Esophagus squamous epithelium (tissue), 4 donors: ENCODE measurements around the gene TMEM131L.

Experiments used
- CTCF ChIP-seq, 6 experiments: fragments of 450-650 bp in 4 of 6; fragments of 200-600 bp in 2 of 6; sonication (generic) in 2 of 6; IDR thresholded peaks; one replicate each; pipeline ENCODE4 v1.5.1; 2016 to 2019; ENCODE audit warnings: antibody characterized with exemption in 6 of 6, mild to moderate bottlenecking in 4 of 6, moderate library complexity in 4 of 6
- POLR2A ChIP-seq, 4 donors: fragments of 450-650 bp; IDR thresholded peaks; one replicate each; pipeline ENCODE4 v1.6.1; 2017; ENCODE audit warnings: antibody characterized with exemption in 4 of 4, mild to moderate bottlenecking in 4 of 4, moderate library complexity in 3 of 4

- TF ChIP-seq CTCF (IDR thresholded peaks at IDR 0.05) = no peak
- no peak for TF ChIP-seq POLR2A (IDR thresholded peaks at IDR 0.05)
These were observed 197.5 kb downstream of the TMEM131L start for GRCh38 chr4:153663667-153664066.
